Transverse colon (tissue), 3 donors: ENCODE data around the gene PIK3R5.

Source experiments
- POLR2A ChIP-seq: fragments of 450-650 bp; IDR thresholded peaks from one replicate; pipeline ENCODE4 v1.6.1; 2016; ENCODE audit warnings: antibody characterized with exemption, mild to moderate bottlenecking, moderate library complexity
- TF ChIP-seq, protein P1 (sequence below), 5 experiments: fragments of 200-600 bp in 3 of 5; fragments of 450-650 bp in 2 of 5; sonication (generic) in 3 of 5; IDR thresholded peaks; 1 replicate in 2 of 5; 2 replicates in 3 of 5; pipeline ENCODE4 v1.5.1; 2016 to 2017; ENCODE audit warnings: antibody characterized with exemption in 5 of 5, inconsistent platforms in 3 of 5, mild to moderate bottlenecking in 2 of 5, moderate library complexity in 1 of 5

- TF ChIP-seq, protein P1, sequence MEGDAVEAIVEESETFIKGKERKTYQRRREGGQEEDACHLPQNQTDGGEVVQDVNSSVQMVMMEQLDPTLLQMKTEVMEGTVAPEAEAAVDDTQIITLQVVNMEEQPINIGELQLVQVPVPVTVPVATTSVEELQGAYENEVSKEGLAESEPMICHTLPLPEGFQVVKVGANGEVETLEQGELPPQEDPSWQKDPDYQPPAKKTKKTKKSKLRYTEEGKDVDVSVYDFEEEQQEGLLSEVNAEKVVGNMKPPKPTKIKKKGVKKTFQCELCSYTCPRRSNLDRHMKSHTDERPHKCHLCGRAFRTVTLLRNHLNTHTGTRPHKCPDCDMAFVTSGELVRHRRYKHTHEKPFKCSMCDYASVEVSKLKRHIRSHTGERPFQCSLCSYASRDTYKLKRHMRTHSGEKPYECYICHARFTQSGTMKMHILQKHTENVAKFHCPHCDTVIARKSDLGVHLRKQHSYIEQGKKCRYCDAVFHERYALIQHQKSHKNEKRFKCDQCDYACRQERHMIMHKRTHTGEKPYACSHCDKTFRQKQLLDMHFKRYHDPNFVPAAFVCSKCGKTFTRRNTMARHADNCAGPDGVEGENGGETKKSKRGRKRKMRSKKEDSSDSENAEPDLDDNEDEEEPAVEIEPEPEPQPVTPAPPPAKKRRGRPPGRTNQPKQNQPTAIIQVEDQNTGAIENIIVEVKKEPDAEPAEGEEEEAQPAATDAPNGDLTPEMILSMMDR (IDR thresholded peaks at IDR 0.05) = no peak
- no peak for TF ChIP-seq POLR2A
These were observed 95.0 kb downstream of the PIK3R5 start for GRCh38 chr17:8870406-8871040.
